ENCODE data around the gene ZHX3. TPM values are rescaled to one million over a fixed set of nuclear protein-coding genes. Genes with fewer than 3 reads are reported as not detected.

The ZHX3 gene
- total and polyA plus RNA-seq, 9 of the 15 experiments (the other 6 are each of a cell fraction or from before 2014, with no cell fraction given), result 0.80 to 14.6 (median 4.9) TPM

- TF ChIP-seq ZNF740 (CRISPR knock-in tag; IDR thresholded peaks at IDR 0.05) (peak; percentile 50; the same call in 1 of the 2 replicates), ZNF740 (tag; IDR thresholded peaks at IDR 0.05) (no peak; a peak in 1 of 4 replicates), PRDM10 (IDR thresholded peaks at IDR 0.05; ENCODE audit: partially characterized antibody) (peak; percentile 82), RCOR1 (IDR thresholded peaks at IDR 0.05; ENCODE audit: borderline replicate concordance in 1 of 2, low read depth in 2 of 2, low read length in 2 of 2) (0 out of 4 replicates have a peak, but pooled peaks of 1 of the 2 experiments have one; percentile 8), HMG20A (CRISPR knock-in tag; conservative IDR thresholded peaks at IDR 0.05) (no peak), CREB1 (IDR thresholded peaks at IDR 0.05) (0 out of 2 replicates have a peak, but pooled peaks have one; percentile 12), CREB1 (CRISPR knock-in tag; IDR thresholded peaks at IDR 0.05) (no peak), SRF (CRISPR knock-in tag; IDR thresholded peaks at IDR 0.05) (0 out of 4 replicates have a peak, but pooled peaks of 1 of the 2 experiments have one; percentile 19), NONO (IDR thresholded peaks at IDR 0.05; ENCODE audit: low read depth in 2 of 2, low read length in 1 of 2) (peak in 1 of 2 experiments; percentile 50; a peak in 1 of 4 replicates), RB1 (IDR thresholded peaks at IDR 0.05; ENCODE audit: low read depth) (peak; percentile 64; the same call in 1 of the 2 replicates)
- TF ChIP-seq, protein P1, sequence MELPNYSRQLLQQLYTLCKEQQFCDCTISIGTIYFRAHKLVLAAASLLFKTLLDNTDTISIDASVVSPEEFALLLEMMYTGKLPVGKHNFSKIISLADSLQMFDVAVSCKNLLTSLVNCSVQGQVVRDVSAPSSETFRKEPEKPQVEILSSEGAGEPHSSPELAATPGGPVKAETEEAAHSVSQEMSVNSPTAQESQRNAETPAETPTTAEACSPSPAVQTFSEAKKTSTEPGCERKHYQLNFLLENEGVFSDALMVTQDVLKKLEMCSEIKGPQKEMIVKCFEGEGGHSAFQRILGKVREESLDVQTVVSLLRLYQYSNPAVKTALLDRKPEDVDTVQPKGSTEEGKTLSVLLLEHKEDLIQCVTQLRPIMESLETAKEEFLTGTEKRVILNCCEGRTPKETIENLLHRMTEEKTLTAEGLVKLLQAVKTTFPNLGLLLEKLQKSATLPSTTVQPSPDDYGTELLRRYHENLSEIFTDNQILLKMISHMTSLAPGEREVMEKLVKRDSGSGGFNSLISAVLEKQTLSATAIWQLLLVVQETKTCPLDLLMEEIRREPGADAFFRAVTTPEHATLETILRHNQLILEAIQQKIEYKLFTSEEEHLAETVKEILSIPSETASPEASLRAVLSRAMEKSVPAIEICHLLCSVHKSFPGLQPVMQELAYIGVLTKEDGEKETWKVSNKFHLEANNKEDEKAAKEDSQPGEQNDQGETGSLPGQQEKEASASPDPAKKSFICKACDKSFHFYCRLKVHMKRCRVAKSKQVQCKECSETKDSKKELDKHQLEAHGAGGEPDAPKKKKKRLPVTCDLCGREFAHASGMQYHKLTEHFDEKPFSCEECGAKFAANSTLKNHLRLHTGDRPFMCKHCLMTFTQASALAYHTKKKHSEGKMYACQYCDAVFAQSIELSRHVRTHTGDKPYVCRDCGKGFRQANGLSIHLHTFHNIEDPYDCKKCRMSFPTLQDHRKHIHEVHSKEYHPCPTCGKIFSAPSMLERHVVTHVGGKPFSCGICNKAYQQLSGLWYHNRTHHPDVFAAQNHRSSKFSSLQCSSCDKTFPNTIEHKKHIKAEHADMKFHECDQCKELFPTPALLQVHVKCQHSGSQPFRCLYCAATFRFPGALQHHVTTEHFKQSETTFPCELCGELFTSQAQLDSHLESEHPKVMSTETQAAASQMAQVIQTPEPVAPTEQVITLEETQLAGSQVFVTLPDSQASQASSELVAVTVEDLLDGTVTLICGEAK (IDR thresholded peaks at IDR 0.05), result peak; percentile 31; the same call in 1 of the 2 replicates
- TF ChIP-seq, protein P1 (CRISPR knock-in tag; IDR thresholded peaks at IDR 0.05), result no peak
Measured at GRCh38 chr20:41316602-41317545, 657 bp downstream of the ZHX3 start (continued).
